Activated T-cell treated with anti-CD3 and anti-CD28 coated beads, Interleukin-2, amount 50 U/mL, for 72 hours (primary cell): ENCODE results near the gene RC3H1. TPM values are rescaled to one million over a fixed set of nuclear protein-coding genes. Genes with fewer than 3 reads are reported as not detected.
"Not testable (repeated sequence)": the region's sequence is repeated elsewhere in the genome, so short reads cannot be mapped to it uniquely, and the experiment has no call there.

Source experiments
- ATAC-seq, 2 donors: fragments of 150-1000 bp; cut with Tn5 transposase; replicated peaks in 1 of 2; 2 replicates each; pipeline ENCODE4 v1.10.0; 2021; ENCODE audit warnings: moderate library complexity in 2 of 2, mild to moderate bottlenecking in 1 of 2
- DNase-seq, 2 donors: peaks; one replicate each; pipeline ENCODE4 v3.0.0; 2021 to 2022; ENCODE audit warnings: mixed read lengths in 1 of 2
- H3K27ac Mint-ChIP-seq: one replicate; pipeline ENCODE4 v1.8.0; 2022; ENCODE audit warnings: mild to moderate bottlenecking, moderate library complexity, mixed read lengths
- H3K27me3 Mint-ChIP-seq: one replicate; pipeline ENCODE4 v1.8.0; 2022; ENCODE audit warnings: low read depth, mixed read lengths
- H3K36me3 Mint-ChIP-seq, 2 donors: one replicate each; pipeline ENCODE4 v1.8.0; 2022; ENCODE audit warnings: mixed read lengths in 2 of 2, mild to moderate bottlenecking in 1 of 2; ENCODE audit not compliant: insufficient read depth in 2 of 2
- H3K4me1 Mint-ChIP-seq: one replicate; pipeline ENCODE4 v1.8.0; 2022; ENCODE audit warnings: low read depth, mixed read lengths
- H3K4me3 Mint-ChIP-seq, 2 donors: one replicate each; pipeline ENCODE4 v1.8.0; 2022; ENCODE audit warnings: mild to moderate bottlenecking in 2 of 2, mixed read lengths in 2 of 2, moderate library complexity in 2 of 2
- H3K9me3 Mint-ChIP-seq, 2 donors: one replicate each; pipeline ENCODE4 v1.8.0; 2022; ENCODE audit warnings: mixed read lengths in 2 of 2
- total RNA-seq, 2 donors: library from RNA; stranded (reverse); gene quantifications; one replicate each; pipeline ENCODE4 v1.2.3, GENCODE V29; 2022

RC3H1 gene, protein sequence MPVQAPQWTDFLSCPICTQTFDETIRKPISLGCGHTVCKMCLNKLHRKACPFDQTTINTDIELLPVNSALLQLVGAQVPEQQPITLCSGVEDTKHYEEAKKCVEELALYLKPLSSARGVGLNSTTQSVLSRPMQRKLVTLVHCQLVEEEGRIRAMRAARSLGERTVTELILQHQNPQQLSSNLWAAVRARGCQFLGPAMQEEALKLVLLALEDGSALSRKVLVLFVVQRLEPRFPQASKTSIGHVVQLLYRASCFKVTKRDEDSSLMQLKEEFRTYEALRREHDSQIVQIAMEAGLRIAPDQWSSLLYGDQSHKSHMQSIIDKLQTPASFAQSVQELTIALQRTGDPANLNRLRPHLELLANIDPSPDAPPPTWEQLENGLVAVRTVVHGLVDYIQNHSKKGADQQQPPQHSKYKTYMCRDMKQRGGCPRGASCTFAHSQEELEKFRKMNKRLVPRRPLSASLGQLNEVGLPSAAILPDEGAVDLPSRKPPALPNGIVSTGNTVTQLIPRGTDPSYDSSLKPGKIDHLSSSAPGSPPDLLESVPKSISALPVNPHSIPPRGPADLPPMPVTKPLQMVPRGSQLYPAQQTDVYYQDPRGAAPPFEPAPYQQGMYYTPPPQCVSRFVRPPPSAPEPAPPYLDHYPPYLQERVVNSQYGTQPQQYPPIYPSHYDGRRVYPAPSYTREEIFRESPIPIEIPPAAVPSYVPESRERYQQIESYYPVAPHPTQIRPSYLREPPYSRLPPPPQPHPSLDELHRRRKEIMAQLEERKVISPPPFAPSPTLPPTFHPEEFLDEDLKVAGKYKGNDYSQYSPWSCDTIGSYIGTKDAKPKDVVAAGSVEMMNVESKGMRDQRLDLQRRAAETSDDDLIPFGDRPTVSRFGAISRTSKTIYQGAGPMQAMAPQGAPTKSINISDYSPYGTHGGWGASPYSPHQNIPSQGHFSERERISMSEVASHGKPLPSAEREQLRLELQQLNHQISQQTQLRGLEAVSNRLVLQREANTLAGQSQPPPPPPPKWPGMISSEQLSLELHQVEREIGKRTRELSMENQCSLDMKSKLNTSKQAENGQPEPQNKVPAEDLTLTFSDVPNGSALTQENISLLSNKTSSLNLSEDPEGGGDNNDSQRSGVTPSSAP
- 10 to 100 TPM; 28.1 to 33.5 TPM for total RNA-seq

DNA sequence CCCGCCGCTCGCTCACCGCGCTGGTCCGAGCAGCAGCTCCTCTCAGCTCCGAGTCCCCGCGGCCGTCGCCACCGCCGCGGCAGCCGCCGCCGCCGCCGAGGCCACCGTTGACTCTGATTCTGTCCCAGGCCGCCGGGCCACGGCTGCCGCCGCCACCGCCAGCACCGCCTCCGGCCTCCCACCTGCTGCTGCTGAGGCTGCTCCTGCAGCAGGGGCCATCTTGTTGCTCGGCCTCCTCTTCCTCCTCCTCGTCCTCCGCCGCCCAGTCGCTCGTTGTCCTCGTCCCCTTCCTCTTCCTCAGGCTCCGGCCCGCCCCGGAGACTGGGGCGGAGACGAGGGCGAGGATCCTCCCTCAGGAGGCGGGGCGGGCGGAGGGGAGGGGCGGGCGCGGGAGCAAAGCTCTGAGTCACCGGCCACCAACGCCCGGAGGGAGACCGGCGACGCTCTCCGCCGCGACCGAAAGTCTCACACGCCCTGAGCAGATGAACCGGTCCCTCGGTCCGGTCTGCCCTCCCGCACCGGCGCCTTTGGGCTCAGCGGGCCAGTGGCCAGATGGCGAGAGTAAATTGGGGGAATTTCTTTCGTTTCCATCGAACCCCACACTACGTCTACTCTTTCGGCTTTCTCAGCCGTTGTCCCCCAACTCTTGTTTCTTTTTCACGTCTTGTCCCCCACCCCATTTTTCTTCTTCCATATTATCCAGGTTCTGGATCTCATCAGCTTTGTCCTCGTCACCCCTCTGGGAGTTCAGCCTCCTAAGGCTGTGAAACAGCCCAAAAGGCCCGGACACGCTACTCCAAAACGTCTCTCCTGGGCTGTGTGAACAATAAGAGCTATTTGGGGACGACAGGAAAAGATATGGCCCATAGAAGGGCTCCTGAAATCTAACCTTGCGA, at the start of gene RC3H1:
RC3H1 (minus strand) TSS at position 278 of the 896 bp plus-strand sequence. CDS start 29,372 bp downstream, outside the sequence.
- Mint-ChIP-seq H3K9me3 (no peaks in the 10 kb centered on the region), H3K36me3 (peaks cover 7% of the 10 kb centered on the region in 2 donors), H3K4me3 (peak within 1 kb of the TSS; percentile 92 to 97), H3K27me3 (no peaks in the 10 kb centered on the region), H3K4me1 (peaks cover 51% of the 10 kb centered on the region), H3K27ac (peak within 1 kb of the TSS; percentile 98)
- DNase-seq (peak; percentile 90 to 91), ATAC-seq (peak; percentile 95 to 96)

GRCh38 chr1:174070614-174071013, 48.5 kb upstream of the RC3H1 start:
- Mint-ChIP-seq H3K36me3 (no peaks in the 10 kb centered on the region), H3K4me1 (peaks cover 8% of the 10 kb centered on the region), H3K27ac (no peak overlapping the region), H3K4me3 (no peak overlapping the region), H3K9me3 (no peaks in the 10 kb centered on the region), H3K27me3 (no peaks in the 10 kb centered on the region)
- DNase-seq, result no peak
- ATAC-seq, result no peak

DNA sequence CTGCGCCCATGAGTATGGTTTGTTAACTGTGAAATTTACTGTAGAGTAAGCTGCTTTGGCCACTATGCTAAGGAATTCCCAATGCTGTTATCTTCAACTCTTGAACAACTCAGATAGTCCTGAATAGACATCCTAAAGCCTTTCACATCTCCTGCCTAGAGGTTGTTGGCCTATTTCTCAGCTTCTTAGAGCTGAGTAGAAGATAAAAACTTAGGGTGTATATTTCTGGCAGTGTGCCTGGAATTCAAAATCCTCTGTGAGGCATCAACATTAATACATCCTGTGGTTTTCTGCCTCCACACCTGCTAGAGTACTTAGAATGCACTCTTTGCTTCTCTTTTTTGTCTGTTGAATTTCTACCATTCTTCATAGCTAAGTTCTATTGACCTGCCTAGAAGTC, 45.8 kb upstream of the RC3H1 start:
- Mint-ChIP-seq H3K36me3 (no peaks in the 10 kb centered on the region), H3K9me3 (no peaks in the 10 kb centered on the region), H3K27ac (no peak overlapping the region), H3K4me3 (no peak overlapping the region), H3K27me3 (no peaks in the 10 kb centered on the region), H3K4me1 (peaks cover 8% of the 10 kb centered on the region)
- no peak for DNase-seq
- no peak for ATAC-seq

DNA sequence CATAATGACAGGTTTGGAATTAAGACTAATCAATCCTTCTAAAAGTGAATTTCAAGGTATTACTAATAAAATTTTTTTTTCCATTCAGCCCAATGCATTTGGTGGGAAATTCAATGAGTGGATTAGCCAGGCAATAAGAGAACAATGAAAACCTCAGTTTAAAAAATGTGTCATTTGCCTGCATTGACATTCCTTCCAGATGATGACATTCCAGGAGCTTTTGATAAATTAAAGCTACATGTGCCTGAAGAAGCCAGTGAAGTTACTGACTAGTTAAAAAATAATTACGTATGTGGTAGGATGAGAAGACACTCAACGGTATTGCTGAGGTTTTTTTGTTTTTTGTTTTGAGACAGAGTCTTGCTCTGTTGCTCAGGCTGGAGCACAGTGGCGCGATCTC, 37.9 kb upstream of the RC3H1 start:
- H3K27ac Mint-ChIP-seq, result no peak overlapping the region
- DNase-seq (no peak), ATAC-seq (no peak)
- H3K4me1 Mint-ChIP-seq, result peaks cover 8% of the 10 kb centered on the region
- no peaks in the 10 kb centered on the region for H3K9me3 Mint-ChIP-seq
- H3K27me3 Mint-ChIP-seq, result no peaks in the 10 kb centered on the region
- no peak overlapping the region for H3K4me3 Mint-ChIP-seq
- no peaks in the 10 kb centered on the region for H3K36me3 Mint-ChIP-seq

DNA sequence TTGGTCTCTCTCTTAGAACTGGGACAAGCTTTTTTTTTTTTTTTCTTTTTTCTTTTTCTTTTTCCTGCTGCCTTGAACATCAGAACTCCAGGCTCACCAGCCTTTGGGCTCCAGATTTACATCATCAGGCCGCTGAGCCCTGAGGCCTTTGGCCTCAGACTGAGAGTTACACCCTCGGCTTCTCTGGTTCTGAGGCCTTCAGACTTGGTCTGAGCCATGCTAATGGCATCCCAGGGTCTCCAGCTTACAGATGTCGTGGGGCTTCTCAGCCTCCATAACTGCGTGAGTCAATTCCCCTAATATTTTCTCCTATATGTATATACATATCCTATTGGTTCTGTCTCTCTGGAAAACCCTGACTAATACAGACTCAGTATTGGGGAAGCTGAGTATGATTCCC, 36.5 kb upstream of the RC3H1 start:
- H3K4me3 Mint-ChIP-seq, result no peak overlapping the region
- no peaks in the 10 kb centered on the region for H3K27me3 Mint-ChIP-seq
- H3K9me3 Mint-ChIP-seq, result no peaks in the 10 kb centered on the region
- no peak for DNase-seq
- ATAC-seq, result no peak
- peaks cover 8% of the 10 kb centered on the region for H3K4me1 Mint-ChIP-seq
- H3K36me3 Mint-ChIP-seq, result no peaks in the 10 kb centered on the region
- H3K27ac Mint-ChIP-seq, result no peak overlapping the region

DNA sequence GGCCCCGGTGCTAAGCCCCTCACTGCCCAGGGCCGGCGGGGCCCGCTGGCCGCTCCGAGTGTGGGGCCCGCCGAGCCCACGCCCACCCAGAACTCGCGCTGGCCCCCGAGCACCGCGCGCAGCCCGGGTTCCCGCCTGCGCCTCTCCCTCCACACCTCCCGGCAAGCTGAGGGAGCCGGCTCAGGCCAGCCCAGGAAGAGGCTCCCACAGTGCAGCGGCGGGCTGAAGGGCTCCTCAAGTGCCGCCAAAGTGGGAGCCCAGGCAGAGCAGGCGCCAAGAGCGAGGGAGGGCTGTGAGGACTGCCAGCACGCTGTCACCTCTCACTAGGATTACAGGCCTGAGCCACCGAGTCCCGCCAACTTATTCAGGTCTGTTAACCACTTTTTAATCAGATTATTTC, 34.5 kb upstream of the RC3H1 start:
- H3K9me3 Mint-ChIP-seq, H3K4me1 Mint-ChIP-seq, DNase-seq, H3K4me3 Mint-ChIP-seq, H3K36me3 Mint-ChIP-seq, H3K27ac Mint-ChIP-seq, ATAC-seq, H3K27me3 Mint-ChIP-seq: not testable (repeated sequence)

- not testable (repeated sequence) for H3K27me3 Mint-ChIP-seq, H3K9me3 Mint-ChIP-seq, H3K36me3 Mint-ChIP-seq, H3K4me1 Mint-ChIP-seq, H3K4me3 Mint-ChIP-seq, DNase-seq, H3K27ac Mint-ChIP-seq, ATAC-seq
Observed at GRCh38 chr1:174055797-174056196, 33.6 kb upstream of the RC3H1 start.

GRCh38 chr1:174053826-174054225, 31.7 kb upstream of the RC3H1 start:
- DNase-seq, result no peak
- no peaks in the 10 kb centered on the region for H3K36me3 Mint-ChIP-seq
- no peak overlapping the region for H3K27ac Mint-ChIP-seq
- ATAC-seq, result no peak
- no peaks in the 10 kb centered on the region for H3K9me3 Mint-ChIP-seq
- no peak overlapping the region for H3K4me3 Mint-ChIP-seq
- H3K27me3 Mint-ChIP-seq, result no peaks in the 10 kb centered on the region
- no peaks in the 10 kb centered on the region for H3K4me1 Mint-ChIP-seq

GRCh38 chr1:174052621-174053020, 30.5 kb upstream of the RC3H1 start:
- DNase-seq (no peak), ATAC-seq (no peak)
- Mint-ChIP-seq H3K27ac (no peak overlapping the region), H3K9me3 (no peaks in the 10 kb centered on the region), H3K4me3 (no peak overlapping the region), H3K4me1 (no peaks in the 10 kb centered on the region), H3K36me3 (no peaks in the 10 kb centered on the region), H3K27me3 (no peaks in the 10 kb centered on the region)

- H3K27ac Mint-ChIP-seq, result no peak overlapping the region
Observed at GRCh38 chr1:174051956-174052355, 29.8 kb upstream of the RC3H1 start.

GRCh38 chr1:174049514-174049913, 27.4 kb upstream of the RC3H1 start:
- no peak for DNase-seq
- no peaks in the 10 kb centered on the region for H3K4me1 Mint-ChIP-seq
- no peak overlapping the region for H3K27ac Mint-ChIP-seq

More at GRCh38 chr1:174051956-174052355, 29.8 kb upstream of the RC3H1 start:
- Mint-ChIP-seq H3K27me3 (no peaks in the 10 kb centered on the region), H3K4me3 (no peak overlapping the region), H3K36me3 (no peaks in the 10 kb centered on the region), H3K9me3 (no peaks in the 10 kb centered on the region), H3K4me1 (no peaks in the 10 kb centered on the region)
- ATAC-seq (no peak), DNase-seq (no peak)

DNA sequence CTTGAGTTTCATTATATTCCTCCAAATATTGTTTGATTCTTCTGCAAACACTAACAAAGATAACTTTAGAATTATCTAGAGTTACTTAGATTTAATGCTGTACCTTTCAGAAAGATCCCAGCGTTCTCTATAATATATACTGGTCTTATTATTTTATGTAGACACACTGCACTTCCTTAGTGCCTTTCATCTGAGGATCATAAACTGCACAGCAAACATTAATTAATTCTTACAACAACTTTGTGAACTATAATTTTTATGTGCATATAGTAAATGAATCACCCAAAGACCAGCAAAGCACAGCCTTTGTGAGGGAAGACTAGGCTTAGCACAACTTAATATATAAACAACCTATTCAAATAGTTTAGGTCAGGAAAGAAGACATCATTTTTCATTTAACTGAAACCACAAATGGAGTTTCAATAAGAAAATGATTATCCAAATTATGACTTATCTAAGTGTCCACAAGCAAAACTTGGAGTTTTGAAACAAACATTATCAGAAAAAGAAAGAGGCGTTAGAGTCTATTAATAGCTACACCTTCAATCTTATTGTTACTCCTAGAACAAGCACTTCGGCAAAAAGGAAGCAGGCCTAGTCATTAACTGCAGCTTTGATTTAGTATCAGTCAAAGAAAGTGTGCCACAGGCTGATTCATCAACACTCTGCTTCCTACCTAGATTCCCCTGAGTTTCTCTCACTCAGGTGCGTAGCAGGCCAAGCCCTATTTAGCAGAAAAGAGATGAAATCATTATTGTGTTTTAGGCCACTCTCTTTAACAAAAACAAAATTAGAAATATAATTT, 22.5 kb upstream of the RC3H1 start:
- Mint-ChIP-seq H3K4me3 (no peak overlapping the region), H3K27me3 (no peaks in the 10 kb centered on the region), H3K27ac (no peak overlapping the region), H3K4me1 (no peaks in the 10 kb centered on the region), H3K36me3 (no peaks in the 10 kb centered on the region), H3K9me3 (no peaks in the 10 kb centered on the region)
- ATAC-seq (peak in 1 of 2 donors; percentile 45), DNase-seq (no peak)

More at GRCh38 chr1:174049514-174049913, 27.4 kb upstream of the RC3H1 start:
- Mint-ChIP-seq H3K27me3 (no peaks in the 10 kb centered on the region), H3K4me3 (no peak overlapping the region), H3K36me3 (no peaks in the 10 kb centered on the region), H3K9me3 (no peaks in the 10 kb centered on the region)
- no peak for ATAC-seq
